ENCODE measurements around the gene MOAP1.

The MOAP1 gene

DNA sequence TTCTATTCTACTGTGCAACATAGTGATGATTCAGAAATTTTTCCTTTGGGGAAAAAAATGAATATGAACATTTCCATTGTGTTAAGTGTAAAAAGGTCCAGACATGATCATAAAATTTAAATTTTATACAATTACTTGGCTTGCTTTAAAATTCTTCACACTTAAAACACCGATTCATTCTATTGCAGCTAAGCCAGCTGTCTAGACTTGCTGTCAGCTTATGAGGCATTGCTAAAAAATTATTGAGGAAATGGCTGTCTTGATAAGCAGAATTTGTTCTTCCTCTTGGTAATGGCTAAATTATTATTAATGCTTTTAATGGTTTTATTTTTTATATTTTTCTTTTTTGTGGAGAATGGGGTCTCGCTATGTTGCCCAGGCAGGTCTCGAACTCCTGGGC is 2.3 kb upstream of the MOAP1 start:
- H3K4me3 ChIP-seq (ENCODE audit: low read depth, low read length): no peak overlapping the region
- ChIA-PET POLR2A (interaction anchor here (1.1 to 4.7 kb wide), 2 partner anchors 19 to 27 kb away, joined by 3 to 44 read pairs; partner anchors contain the start of genes GON7 and UBR7), CTCF (interaction anchor here (0.8 to 1.5 kb wide), 2 partner anchors 21 to 74 kb away, joined by 5 read pairs; no protein-coding TSS in a partner anchor)
- TF ChIP-seq ZNF76 (tag by site-specific recombination; IDR thresholded peaks at IDR 0.05; ENCODE audit: borderline replicate concordance, low read depth) (no peak), ZNF2 (tag by site-specific recombination; IDR thresholded peaks at IDR 0.05) (no peak), ZNF350 (tag by site-specific recombination; IDR thresholded peaks at IDR 0.05) (no peak)
- TF ChIP-seq, protein P1, sequence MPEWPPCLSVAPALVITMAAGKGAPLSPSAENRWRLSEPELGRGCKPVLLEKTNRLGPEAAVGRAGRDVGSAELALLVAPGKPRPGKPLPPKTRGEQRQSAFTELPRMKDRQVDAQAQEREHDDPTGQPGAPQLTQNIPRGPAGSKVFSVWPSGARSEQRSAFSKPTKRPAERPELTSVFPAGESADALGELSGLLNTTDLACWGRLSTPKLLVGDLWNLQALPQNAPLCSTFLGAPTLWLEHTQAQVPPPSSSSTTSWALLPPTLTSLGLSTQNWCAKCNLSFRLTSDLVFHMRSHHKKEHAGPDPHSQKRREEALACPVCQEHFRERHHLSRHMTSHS (tag by site-specific recombination; IDR thresholded peaks at IDR 0.05): no peak
- H3K9me3 ChIP-seq (ENCODE audit: control insufficient read depth, insufficient read depth, low read depth, low read length): no peaks in the 10 kb centered on the region
- peaks cover 26 to 43% of the 10 kb centered on the region in 2 experiments for H3K36me3 ChIP-seq (ENCODE audit: control insufficient read depth in 2 of 2, insufficient read depth in 1 of 2, low read length in 2 of 2)
- H3K4me1 ChIP-seq (ENCODE audit: control insufficient read depth, insufficient read depth, low read length): peaks cover 6% of the 10 kb centered on the region; the same call in 1 of the 2 replicates
- H3K27ac ChIP-seq (ENCODE audit: extremely low read depth, low read depth, low read length): no peak overlapping the region

DNA sequence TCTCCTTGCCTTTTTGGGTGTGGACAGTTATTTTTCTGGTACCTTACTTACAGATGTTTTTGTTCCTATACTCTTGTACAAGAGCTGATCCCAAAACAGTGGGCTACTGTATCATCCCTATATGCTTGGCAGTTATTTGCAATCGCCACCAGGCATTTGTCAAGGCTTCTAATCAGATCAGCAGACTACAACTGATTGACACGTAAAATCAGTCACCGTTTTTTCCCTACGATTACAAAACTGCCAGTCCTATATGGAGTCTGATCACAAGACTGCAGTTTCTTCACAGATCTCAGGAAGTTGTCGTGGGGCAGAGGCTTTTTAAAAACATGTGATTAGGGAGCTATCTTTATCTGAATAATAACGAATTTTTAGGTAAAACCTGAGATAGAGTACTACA is 1.8 kb upstream of the MOAP1 start:
- no peak for TF ChIP-seq HOXD13 (CRISPR knock-in tag; IDR thresholded peaks at IDR 0.05; ENCODE audit: borderline replicate concordance)
- TF ChIP-seq, protein P1 (tag by site-specific recombination; IDR thresholded peaks at IDR 0.05): no peak
- TF ChIP-seq ZNF426 (tag by site-specific recombination; IDR thresholded peaks at IDR 0.05): no peak
- no peak for TF ChIP-seq BCL11B (tag by site-specific recombination; IDR thresholded peaks at IDR 0.05; ENCODE audit: low read depth)
- TF ChIP-seq ZSCAN16 (tag by site-specific recombination; IDR thresholded peaks at IDR 0.05): no peak
- no peak for TF ChIP-seq ZNF391 (tag by site-specific recombination; IDR thresholded peaks at IDR 0.05; ENCODE audit: borderline replicate concordance, low read depth)
- no peak for TF ChIP-seq ZSCAN30 (tag by site-specific recombination; IDR thresholded peaks at IDR 0.05)
- TF ChIP-seq SCRT2 (tag by site-specific recombination; IDR thresholded peaks at IDR 0.05): no peak
- no peak for TF ChIP-seq KLF16 (tag by site-specific recombination; IDR thresholded peaks at IDR 0.05)
- TF ChIP-seq KLF17 (tag by site-specific recombination; IDR thresholded peaks at IDR 0.05): no peak
- TF ChIP-seq, protein P2, sequence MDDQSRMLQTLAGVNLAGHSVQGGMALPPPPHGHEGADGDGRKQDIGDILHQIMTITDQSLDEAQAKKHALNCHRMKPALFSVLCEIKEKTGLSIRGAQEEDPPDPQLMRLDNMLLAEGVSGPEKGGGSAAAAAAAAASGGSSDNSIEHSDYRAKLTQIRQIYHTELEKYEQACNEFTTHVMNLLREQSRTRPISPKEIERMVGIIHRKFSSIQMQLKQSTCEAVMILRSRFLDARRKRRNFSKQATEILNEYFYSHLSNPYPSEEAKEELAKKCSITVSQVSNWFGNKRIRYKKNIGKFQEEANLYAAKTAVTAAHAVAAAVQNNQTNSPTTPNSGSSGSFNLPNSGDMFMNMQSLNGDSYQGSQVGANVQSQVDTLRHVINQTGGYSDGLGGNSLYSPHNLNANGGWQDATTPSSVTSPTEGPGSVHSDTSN (CRISPR knock-in tag; IDR thresholded peaks at IDR 0.05): no peak
- TF ChIP-seq ZNF239 (tag by site-specific recombination; IDR thresholded peaks at IDR 0.05): no peak
- TF ChIP-seq GLI2 (tag by site-specific recombination; IDR thresholded peaks at IDR 0.05; ENCODE audit: borderline replicate concordance, low read depth): no peak
- TF ChIP-seq ZNF10 (tag by site-specific recombination; IDR thresholded peaks at IDR 0.05): no peak
- no peak for TF ChIP-seq ZNF248 (tag by site-specific recombination; IDR thresholded peaks at IDR 0.05)
- TF ChIP-seq ZNF544 (tag by site-specific recombination; IDR thresholded peaks at IDR 0.05): no peak
- TF ChIP-seq ZNF510 (tag by site-specific recombination; IDR thresholded peaks at IDR 0.05; ENCODE audit: insufficient replicate concordance): no peak
- TF ChIP-seq, protein P3, sequence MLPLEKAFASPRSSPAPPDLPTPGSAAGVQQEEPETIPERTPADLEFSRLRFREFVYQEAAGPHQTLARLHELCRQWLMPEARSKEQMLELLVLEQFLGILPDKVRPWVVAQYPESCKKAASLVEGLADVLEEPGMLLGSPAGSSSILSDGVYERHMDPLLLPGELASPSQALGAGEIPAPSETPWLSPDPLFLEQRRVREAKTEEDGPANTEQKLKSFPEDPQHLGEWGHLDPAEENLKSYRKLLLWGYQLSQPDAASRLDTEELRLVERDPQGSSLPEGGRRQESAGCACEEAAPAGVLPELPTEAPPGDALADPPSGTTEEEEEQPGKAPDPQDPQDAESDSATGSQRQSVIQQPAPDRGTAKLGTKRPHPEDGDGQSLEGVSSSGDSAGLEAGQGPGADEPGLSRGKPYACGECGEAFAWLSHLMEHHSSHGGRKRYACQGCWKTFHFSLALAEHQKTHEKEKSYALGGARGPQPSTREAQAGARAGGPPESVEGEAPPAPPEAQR (tag by site-specific recombination; IDR thresholded peaks at IDR 0.05): no peak
- no peak for TF ChIP-seq ZNF274 (IDR thresholded peaks at IDR 0.05; ENCODE audit: low read length)
- no peak for TF ChIP-seq ZNF274 (tag by site-specific recombination; IDR thresholded peaks at IDR 0.05; ENCODE audit: borderline replicate concordance)
- no peak for TF ChIP-seq ZNF214 (tag by site-specific recombination; IDR thresholded peaks at IDR 0.05; ENCODE audit: borderline replicate concordance)
- peaks cover 6% of the 10 kb centered on the region; the same call in 1 of the 2 replicates for H3K4me1 ChIP-seq (ENCODE audit: control insufficient read depth, insufficient read depth, low read length)
- H3K27ac ChIP-seq (ENCODE audit: extremely low read depth, low read depth, low read length): no peak overlapping the region
- peaks cover 26 to 47% of the 10 kb centered on the region in 2 experiments for H3K36me3 ChIP-seq (ENCODE audit: control insufficient read depth in 2 of 2, insufficient read depth in 1 of 2, low read length in 2 of 2)
- no peaks in the 10 kb centered on the region for H3K9me3 ChIP-seq (ENCODE audit: control insufficient read depth, insufficient read depth, low read depth, low read length)
- H3K4me3 ChIP-seq (ENCODE audit: low read depth, low read length): no peak overlapping the region
- ChIA-PET POLR2A (interaction anchor here (1.1 to 4.7 kb wide), 2 partner anchors 20 to 27 kb away, joined by 3 to 44 read pairs; partner anchors contain the start of genes GON7 and UBR7), CTCF (interaction anchor here (0.8 to 1.5 kb wide), 3 partner anchors 21 to 73 kb away, joined by 3 to 5 read pairs (median 5); no protein-coding TSS in a partner anchor)
